ENCODE results near the gene SPINT1. TPM values are rescaled to one million over a fixed set of nuclear protein-coding genes. Genes with fewer than 3 reads are reported as not detected.

The SPINT1 gene
- total and polyA plus RNA-seq, 4 experiments from 2014 or later, result 3.8 to 5.3 (median 4.0) TPM

- Histone ChIP-seq H3K4me1 (ENCODE audit: insufficient read depth, low read length) (peaks cover 35% of the 10 kb centered on the region), H3K27me3 (ENCODE audit: insufficient read depth, low read length) (no peaks in the 10 kb centered on the region), H3K36me3 (ENCODE audit: insufficient read depth, low read length) (no peaks in the 10 kb centered on the region), H3K27ac (ENCODE audit: low read depth, low read length) (no peak overlapping the region), H3K4me3 (ENCODE audit: low read length in 2 of 2) (peak overlapping the region in 1 of 2 donors; percentile 63), H3K9me3 (ENCODE audit: control insufficient read depth in 1 of 2, low read length in 2 of 2) (no peaks in the 10 kb centered on the region)
- peaks cover 12 to 39% (median 22%) of the 10 kb centered on the region in 4 donors for H3K4me1 Mint-ChIP-seq
- intact Hi-C loops (cut with micrococcal nuclease), result no loop called here
- peak overlapping the region; percentile 78 to 86 (median 84) for H3K4me3 Mint-ChIP-seq
- peaks cover 0 to 3% of the 10 kb centered on the region in 2 donors for H3K36me3 Mint-ChIP-seq
- CTCF ChIA-PET (ENCODE audit: partially characterized antibody), result interaction anchor here (1.2 to 3.2 kb wide), 3 partner anchors 15 to 52 kb away, joined by 3 to 24 read pairs (median 3); no protein-coding TSS in a partner anchor
- H3K27me3 Mint-ChIP-seq, result peaks cover 0 to 2% of the 10 kb centered on the region in 2 donors
- no peak for DNase-seq
- POLR2A ChIA-PET (ENCODE audit: partially characterized antibody), result interaction anchor here (0.6 to 2.1 kb wide), 4 partner anchors 10 to 79 kb away, joined by 3 to 8 read pairs (median 4); partner anchors contain the start of genes DNAJC17, GCHFR, VPS18 and ZFYVE19
- peak overlapping the region in 2 of 7 donors; percentile 13 to 46 for H3K27ac Mint-ChIP-seq
- H3K9me3 Mint-ChIP-seq, result no peaks in the 10 kb centered on the region
Measured at GRCh38 chr15:40843261-40843884, 475 bp upstream of the SPINT1 start.

- intact Hi-C loops (cut with micrococcal nuclease), result no loop called here
- POLR2A ChIA-PET (ENCODE audit: partially characterized antibody), result interaction anchor here (1.0 to 2.1 kb wide), 4 partner anchors 37 to 386 kb away, joined by 3 to 8 read pairs (median 4); partner anchors contain the start of genes CHP1, DNAJC17, EXD1 and GCHFR
- no peaks in the 10 kb centered on the region for H3K36me3 ChIP-seq (ENCODE audit: insufficient read depth, low read length)
- peak overlapping the region; percentile 42 to 63 for H3K4me3 ChIP-seq (ENCODE audit: low read length in 2 of 2)
- H3K36me3 Mint-ChIP-seq, result peaks cover 0 to 3% of the 10 kb centered on the region in 2 donors
- peak overlapping the region in 6 of 7 donors; percentile 22 to 85 (median 62) for H3K27ac Mint-ChIP-seq
- peak overlapping the region; percentile 84 to 90 (median 86) for H3K4me3 Mint-ChIP-seq
- H3K9me3 Mint-ChIP-seq, result no peaks in the 10 kb centered on the region
- H3K4me1 Mint-ChIP-seq, result peaks cover 12 to 39% (median 23%) of the 10 kb centered on the region in 4 donors
- no peaks in the 10 kb centered on the region for H3K27me3 ChIP-seq (ENCODE audit: insufficient read depth, low read length)
- CTCF ChIA-PET (ENCODE audit: partially characterized antibody), result interaction anchor here (1.2 to 3.2 kb wide), 4 partner anchors 14 to 51 kb away, joined by 3 to 24 read pairs (median 3); no protein-coding TSS in a partner anchor
- peak in 4 of 5 donors; percentile 26 to 30 (median 28) for DNase-seq
- no peaks in the 10 kb centered on the region for H3K9me3 ChIP-seq (ENCODE audit: control insufficient read depth in 1 of 2, low read length in 2 of 2)
- H3K27me3 Mint-ChIP-seq, result peaks cover 0 to 2% of the 10 kb centered on the region in 2 donors
- peaks cover 35% of the 10 kb centered on the region for H3K4me1 ChIP-seq (ENCODE audit: insufficient read depth, low read length)
- H3K27ac ChIP-seq (ENCODE audit: low read depth, low read length), result no peak overlapping the region
Measured at GRCh38 chr15:40844696-40845030, 815 bp downstream of the SPINT1 start.

- peak overlapping the region; percentile 3 to 85 (median 62) for H3K27ac Mint-ChIP-seq
- H3K9me3 Mint-ChIP-seq, result no peaks in the 10 kb centered on the region
- H3K36me3 Mint-ChIP-seq, result peaks cover 0 to 3% of the 10 kb centered on the region in 2 donors
- H3K4me3 ChIP-seq (ENCODE audit: low read length in 2 of 2), result peak overlapping the region; percentile 42 to 63
- no peaks in the 10 kb centered on the region for H3K27me3 ChIP-seq (ENCODE audit: insufficient read depth, low read length)
- H3K36me3 ChIP-seq (ENCODE audit: insufficient read depth, low read length), result no peaks in the 10 kb centered on the region
- H3K9me3 ChIP-seq (ENCODE audit: control insufficient read depth in 1 of 2, low read length in 2 of 2), result no peaks in the 10 kb centered on the region
- H3K27me3 Mint-ChIP-seq, result peaks cover 0 to 2% of the 10 kb centered on the region in 2 donors
- H3K4me1 ChIP-seq (ENCODE audit: insufficient read depth, low read length), result peaks cover 35% of the 10 kb centered on the region
- ChIA-PET POLR2A (ENCODE audit: partially characterized antibody) (interaction anchor here (1.2 to 2.1 kb wide), 3 partner anchors 38 to 386 kb away, joined by 3 to 8 read pairs (median 5); partner anchors contain the start of genes CHP1, DNAJC17, EXD1 and VPS18), CTCF (ENCODE audit: partially characterized antibody) (interaction anchor here (1.2 to 3.2 kb wide), 3 partner anchors 13 to 50 kb away, joined by 3 to 24 read pairs (median 3); no protein-coding TSS in a partner anchor)
- intact Hi-C loops (cut with micrococcal nuclease), result no loop called here
- peaks cover 12 to 39% (median 23%) of the 10 kb centered on the region in 4 donors for H3K4me1 Mint-ChIP-seq
- DNase-seq, result no peak
- peak overlapping the region; percentile 84 to 90 (median 86) for H3K4me3 Mint-ChIP-seq
- H3K27ac ChIP-seq (ENCODE audit: low read depth, low read length), result no peak overlapping the region
Measured at GRCh38 chr15:40845036-40845435, 1.2 kb downstream of the SPINT1 start.

- peak overlapping the region; percentile 27 to 71 (median 55) for H3K4me3 Mint-ChIP-seq
- no peak overlapping the region for H3K27ac ChIP-seq (ENCODE audit: low read depth, low read length)
- peaks cover 0 to 2% of the 10 kb centered on the region in 2 donors for H3K27me3 Mint-ChIP-seq
- no peak overlapping the region for H3K4me3 ChIP-seq (ENCODE audit: low read length in 2 of 2)
- ChIA-PET POLR2A (ENCODE audit: partially characterized antibody) (interaction anchor here (2.1 kb wide), 1 partner anchor 48 kb away, joined by 5 read pairs; the partner anchor contains the start of gene VPS18), CTCF (ENCODE audit: partially characterized antibody) (interaction anchor here (3.2 kb wide), 1 partner anchor 13 kb away, joined by 24 read pairs; no protein-coding TSS in a partner anchor)
- peaks cover 12 to 39% (median 23%) of the 10 kb centered on the region in 4 donors for H3K4me1 Mint-ChIP-seq
- no peaks in the 10 kb centered on the region for H3K9me3 ChIP-seq (ENCODE audit: control insufficient read depth in 1 of 2, low read length in 2 of 2)
- H3K4me1 ChIP-seq (ENCODE audit: insufficient read depth, low read length), result peaks cover 35% of the 10 kb centered on the region
- H3K27ac Mint-ChIP-seq, result peak overlapping the region in 2 of 7 donors; percentile 41 to 42
- intact Hi-C loops (cut with micrococcal nuclease), result no loop called here
- H3K27me3 ChIP-seq (ENCODE audit: insufficient read depth, low read length), result no peaks in the 10 kb centered on the region
- DNase-seq, result no peak
- H3K9me3 Mint-ChIP-seq, result no peaks in the 10 kb centered on the region
- H3K36me3 ChIP-seq (ENCODE audit: insufficient read depth, low read length), result no peaks in the 10 kb centered on the region
- H3K36me3 Mint-ChIP-seq, result peaks cover 0 to 3% of the 10 kb centered on the region in 2 donors
Measured at GRCh38 chr15:40845511-40846284, 1.9 kb downstream of the SPINT1 start.

GRCh38 chr15:40846841-40847222 is 3.0 kb downstream of the SPINT1 start:
- Mint-ChIP-seq H3K36me3 (peaks cover 3% of the 10 kb centered on the region in 2 donors), H3K4me1 (peaks cover 12 to 39% (median 23%) of the 10 kb centered on the region in 4 donors), H3K4me3 (peak overlapping the region in 1 of 8 donors; percentile 20), H3K27ac (peak overlapping the region in 3 of 7 donors; percentile 44 to 75 (median 55)), H3K27me3 (peaks cover 0 to 2% of the 10 kb centered on the region in 2 donors), H3K9me3 (no peaks in the 10 kb centered on the region)
- no peaks in the 10 kb centered on the region for H3K9me3 ChIP-seq (ENCODE audit: control insufficient read depth in 1 of 2, low read length in 2 of 2)
- ChIA-PET CTCF (ENCODE audit: partially characterized antibody) (interaction anchor here (1.4 kb wide), 1 partner anchor 11 kb away, joined by 4 read pairs; no protein-coding TSS in a partner anchor), POLR2A (ENCODE audit: partially characterized antibody) (no interaction called here)
- DNase-seq, result no peak
- no peak overlapping the region for H3K4me3 ChIP-seq (ENCODE audit: low read length in 2 of 2)
- peaks cover 35% of the 10 kb centered on the region for H3K4me1 ChIP-seq (ENCODE audit: insufficient read depth, low read length)
- intact Hi-C loops (cut with micrococcal nuclease), result no loop called here
- no peaks in the 10 kb centered on the region for H3K27me3 ChIP-seq (ENCODE audit: insufficient read depth, low read length)
- no peak overlapping the region for H3K27ac ChIP-seq (ENCODE audit: low read depth, low read length)
- H3K36me3 ChIP-seq (ENCODE audit: insufficient read depth, low read length), result no peaks in the 10 kb centered on the region

- Histone ChIP-seq H3K9me3 (ENCODE audit: control insufficient read depth in 1 of 2, low read length in 2 of 2) (no peaks in the 10 kb centered on the region), H3K4me1 (ENCODE audit: insufficient read depth, low read length) (peaks cover 35% of the 10 kb centered on the region), H3K27ac (ENCODE audit: low read depth, low read length) (no peak overlapping the region), H3K36me3 (ENCODE audit: insufficient read depth, low read length) (no peaks in the 10 kb centered on the region), H3K27me3 (ENCODE audit: insufficient read depth, low read length) (no peaks in the 10 kb centered on the region), H3K4me3 (ENCODE audit: low read length in 2 of 2) (no peak overlapping the region)
- ChIA-PET POLR2A (ENCODE audit: partially characterized antibody) (no interaction called here), CTCF (ENCODE audit: partially characterized antibody) (interaction anchor here (1.4 kb wide), 1 partner anchor 11 kb away, joined by 4 read pairs; no protein-coding TSS in a partner anchor)
- DNase-seq, result no peak
- Mint-ChIP-seq H3K27me3 (peaks cover 0 to 2% of the 10 kb centered on the region in 2 donors), H3K9me3 (no peaks in the 10 kb centered on the region), H3K4me3 (peak overlapping the region in 2 of 8 donors; percentile 20 to 40), H3K27ac (peak overlapping the region in 4 of 7 donors; percentile 3 to 75 (median 50)), H3K36me3 (peaks cover 3% of the 10 kb centered on the region in 2 donors), H3K4me1 (peaks cover 12 to 39% (median 23%) of the 10 kb centered on the region in 4 donors)
- intact Hi-C loops (cut with micrococcal nuclease), result no loop called here
Measured at GRCh38 chr15:40847223-40847961, 3.5 kb downstream of the SPINT1 start.
